Measurements from ENCODE around the gene TMX1.

TMX1 gene

DNA sequence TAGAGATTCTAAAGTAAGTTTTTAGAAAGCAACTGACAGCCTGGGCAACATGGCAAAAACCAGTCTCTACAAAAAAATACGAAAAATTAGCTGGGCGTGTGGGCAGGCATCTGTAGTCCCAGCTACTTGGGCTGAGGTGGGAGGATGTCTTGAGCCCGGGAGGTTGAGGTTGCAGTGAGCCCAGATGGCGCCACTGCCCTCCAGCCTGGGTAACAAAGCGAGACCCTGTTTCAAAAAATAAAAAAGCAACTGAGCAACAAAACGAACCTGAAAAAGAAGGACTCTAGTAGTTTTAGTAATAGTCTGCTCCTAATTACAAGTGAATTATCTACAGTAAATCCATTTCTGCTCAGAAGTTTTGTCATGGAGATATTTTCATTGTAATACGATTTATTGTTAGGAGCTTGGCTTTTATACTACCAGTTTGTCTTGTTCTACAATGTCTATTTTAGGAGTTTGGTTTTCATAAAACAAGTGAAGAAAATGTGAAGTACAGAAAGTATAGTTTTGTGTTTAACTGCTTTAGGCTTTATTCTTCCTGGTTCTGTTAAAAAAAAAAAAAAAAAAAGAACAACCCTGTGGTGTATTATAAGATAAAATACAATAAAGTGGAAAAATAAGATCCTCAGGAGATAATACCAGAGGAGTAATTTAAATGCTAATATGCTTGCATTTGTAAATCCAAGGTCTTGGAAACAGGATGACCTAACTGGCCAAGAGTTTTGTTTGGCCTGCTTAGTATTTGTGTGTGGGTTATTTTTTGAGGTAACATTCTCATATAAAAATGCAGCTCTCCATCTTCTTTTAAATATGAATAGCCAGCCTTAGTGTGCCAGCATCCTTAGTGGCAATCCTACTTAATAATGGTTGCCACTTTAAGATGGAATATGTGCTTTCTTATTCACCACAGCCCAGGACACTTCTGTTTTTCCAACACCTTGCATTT, 2.8 kb downstream of the TMX1 start:
- no peak for DNase-seq (ENCODE audit: low read depth)

DNA sequence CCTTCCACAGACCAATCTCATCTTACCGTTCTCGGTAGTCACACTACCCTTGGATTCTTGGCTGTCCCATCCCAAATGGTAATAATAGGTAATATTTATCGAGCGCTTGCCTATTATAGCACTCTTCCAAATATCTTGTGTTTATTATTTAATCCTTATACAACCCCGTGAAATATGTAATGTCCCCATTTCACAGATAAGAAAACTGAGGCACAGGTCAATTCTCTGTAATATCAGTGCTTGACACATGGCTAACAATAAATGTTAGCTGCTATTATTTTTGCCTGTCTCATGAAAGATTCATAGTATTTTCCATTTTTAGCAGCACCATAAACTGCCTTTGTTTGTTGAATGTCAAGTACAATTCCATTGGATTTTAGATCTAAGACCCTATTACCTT, 4.5 kb downstream of the TMX1 start:
- DNase-seq (ENCODE audit: low read depth): no peak

DNA sequence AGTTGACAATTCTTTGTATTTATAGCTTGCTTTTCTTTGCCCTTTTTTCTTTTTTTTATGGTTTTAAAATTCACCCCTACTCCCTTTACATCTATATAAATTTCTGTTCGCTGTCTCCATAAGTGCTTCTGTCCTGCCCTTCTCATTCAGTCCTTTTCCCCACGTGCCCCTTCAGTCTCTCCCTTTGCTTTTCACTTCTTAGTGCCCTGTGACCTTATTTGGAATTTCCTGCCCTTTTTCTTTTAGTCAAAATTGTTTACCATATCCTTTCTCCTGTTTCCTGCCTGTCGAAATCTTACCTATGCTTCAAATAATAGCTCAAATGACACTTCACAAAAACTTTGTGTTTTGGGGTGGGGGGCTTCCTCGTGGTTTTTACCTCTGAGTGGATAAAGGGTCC, 6.0 kb downstream of the TMX1 start:
- DNase-seq (ENCODE audit: low read depth): no peak

DNA sequence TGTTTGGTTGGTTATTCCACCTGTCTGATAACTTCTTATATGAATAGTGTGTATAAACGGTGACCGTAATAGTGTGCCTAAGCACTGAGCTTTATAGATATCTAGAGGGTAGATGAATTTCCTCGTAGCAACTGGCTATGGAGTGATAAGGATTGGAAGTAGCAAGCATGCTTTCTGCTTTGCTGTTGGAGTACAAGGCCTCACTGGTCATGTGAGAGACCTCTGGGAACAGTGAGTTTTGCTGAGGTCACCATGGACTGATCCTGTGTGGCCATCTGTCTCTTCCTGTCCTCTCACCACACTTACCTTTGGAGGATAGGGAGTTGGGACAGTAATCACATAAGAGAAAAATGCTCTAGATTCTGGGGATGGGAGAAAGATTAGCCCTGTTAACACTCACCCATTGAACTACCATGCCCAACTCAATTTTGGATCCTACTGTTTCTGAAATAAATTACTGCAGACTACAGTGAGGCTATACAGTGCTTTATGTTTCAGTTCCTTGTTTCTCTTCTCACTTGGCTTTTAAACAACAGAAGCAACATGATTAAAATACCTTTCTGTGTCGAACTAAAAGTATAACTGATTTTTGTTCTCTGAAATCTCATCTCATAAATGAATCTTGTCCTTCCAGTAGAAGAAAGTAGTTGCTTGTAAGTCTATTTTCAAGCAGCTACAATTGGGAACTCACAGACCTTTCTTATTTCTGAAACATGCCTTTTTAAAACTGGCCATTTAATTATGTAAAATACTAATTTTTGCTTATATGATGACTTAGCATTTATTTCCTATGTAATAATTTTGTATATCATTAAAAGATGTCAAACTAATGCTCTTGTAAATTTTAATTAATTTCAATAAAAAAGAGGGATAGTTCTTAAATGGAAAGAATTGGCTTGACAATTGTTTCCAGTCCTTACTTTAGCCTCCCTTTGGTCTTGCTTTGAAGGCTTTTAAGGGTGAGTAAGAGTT, 8.3 kb downstream of the TMX1 start:
- no peak for DNase-seq (ENCODE audit: low read depth)

DNA sequence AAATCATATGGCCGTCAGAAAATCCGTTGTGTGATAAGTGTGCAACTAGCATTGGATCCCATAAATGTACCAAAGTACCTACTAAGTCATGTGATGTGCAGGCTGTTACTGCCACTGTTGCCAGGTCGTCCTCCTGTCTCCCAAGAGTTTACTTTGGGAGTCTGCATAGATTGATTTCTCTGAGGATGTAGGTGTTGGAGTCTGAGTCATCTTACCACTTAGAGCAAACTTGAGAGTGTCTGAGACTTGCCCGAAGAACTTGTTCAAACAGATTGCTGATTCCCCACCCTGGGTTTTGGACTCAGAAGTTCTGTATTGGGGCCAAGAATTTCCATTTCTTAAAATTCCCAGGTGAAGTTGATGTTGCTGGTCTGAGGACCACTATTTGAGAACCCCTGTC, 11.4 kb downstream of the TMX1 start:
- no peak for DNase-seq (ENCODE audit: low read depth)

DNA sequence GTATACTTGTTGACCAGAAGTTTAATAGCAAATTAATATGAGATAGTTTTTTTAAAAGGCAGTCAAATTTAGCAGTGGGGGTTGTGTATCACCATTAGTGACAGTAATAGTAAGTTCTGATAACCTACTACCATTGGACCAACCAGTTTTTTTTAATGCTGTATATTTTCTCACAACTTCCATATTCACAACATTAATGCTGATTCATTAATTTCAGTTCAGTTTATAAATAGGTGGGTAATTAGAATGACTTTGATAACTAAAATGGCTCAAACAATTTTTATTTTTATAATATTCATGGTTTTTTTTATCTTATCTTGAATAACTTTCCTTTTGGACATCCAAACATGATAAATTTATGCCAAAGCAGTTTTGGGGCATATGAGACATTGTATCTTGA, 13.8 kb downstream of the TMX1 start:
- no peak for DNase-seq (ENCODE audit: low read depth)

DNA sequence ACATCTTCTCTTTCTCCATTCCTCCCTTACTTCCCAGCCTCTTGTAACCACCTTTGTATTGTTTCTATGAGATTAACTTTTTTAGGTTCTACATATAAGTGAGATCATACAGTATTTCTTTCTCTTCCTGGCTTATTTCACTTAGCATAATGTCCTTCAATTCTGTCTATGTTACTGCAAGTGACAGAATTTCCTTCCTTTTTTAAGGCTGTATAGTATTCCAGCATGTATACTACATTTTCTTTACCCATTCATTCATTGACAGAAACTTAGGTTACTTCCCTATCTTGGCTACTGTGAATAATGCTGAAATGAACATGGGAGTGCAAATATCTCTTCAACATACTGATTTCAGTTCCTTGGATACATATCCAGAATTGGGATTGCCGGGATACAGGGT, 18.2 kb downstream of the TMX1 start:
- no peak for DNase-seq (ENCODE audit: low read depth)

DNA sequence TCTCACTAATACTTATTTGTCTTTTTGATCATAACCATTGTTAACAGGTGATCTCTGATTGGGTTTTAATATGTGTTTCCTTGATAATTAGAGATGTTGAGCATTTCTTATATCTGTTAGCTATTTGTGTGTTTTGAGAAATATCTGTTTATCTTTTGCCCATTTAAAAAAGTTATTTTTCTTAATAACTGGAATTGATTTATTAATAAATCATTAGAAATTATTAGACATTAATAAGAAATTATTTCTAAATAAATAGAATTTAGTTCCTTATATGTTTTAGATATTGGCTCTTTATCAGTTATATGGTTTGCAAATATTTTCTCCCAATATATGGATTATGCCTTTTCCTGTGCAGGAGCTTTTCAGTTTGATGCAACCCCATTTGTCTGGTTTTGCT, 18.7 kb downstream of the TMX1 start:
- DNase-seq (ENCODE audit: low read depth): no peak

DNA sequence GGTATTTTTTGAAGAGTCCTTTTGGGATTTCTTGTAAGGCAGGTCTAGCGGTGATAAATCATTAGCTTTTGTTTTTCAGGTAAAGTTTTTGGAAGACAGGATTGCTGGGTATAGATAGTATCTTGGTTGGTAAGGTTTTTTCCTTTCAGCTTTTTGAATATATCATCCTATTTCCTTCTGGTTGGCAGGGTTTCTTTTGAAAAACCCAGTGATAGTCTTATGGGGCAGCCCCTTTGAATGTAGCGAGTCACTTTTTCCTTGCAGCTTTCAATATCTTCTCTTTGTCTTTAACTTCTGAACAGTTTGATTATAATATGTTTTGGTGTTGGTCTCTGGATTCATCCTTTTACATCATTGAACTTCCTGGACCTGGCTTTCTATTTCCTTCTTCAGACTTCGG, 20.2 kb downstream of the TMX1 start:
- no peak for DNase-seq (ENCODE audit: low read depth)

DNA sequence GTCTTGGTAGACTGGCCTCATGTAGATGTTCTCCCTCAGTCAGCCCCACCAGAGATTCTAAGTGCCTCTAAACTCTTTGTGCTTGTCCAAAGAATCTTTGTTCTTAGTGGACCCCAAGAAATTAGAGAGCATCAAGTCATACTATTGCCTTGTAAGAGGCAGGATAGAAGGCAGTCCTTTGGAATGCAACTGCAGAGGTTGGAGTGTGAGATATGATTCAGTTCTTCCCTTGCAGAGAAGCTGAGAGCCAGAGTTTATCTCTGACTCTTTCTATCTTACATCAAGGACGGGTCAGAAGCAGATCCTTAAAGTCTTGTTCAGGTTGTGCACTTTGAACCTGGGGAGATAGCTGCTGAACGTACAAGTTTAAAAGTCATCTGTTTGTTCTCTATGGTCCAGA, 21.1 kb downstream of the TMX1 start:
- no peak for DNase-seq (ENCODE audit: low read depth)

DNA sequence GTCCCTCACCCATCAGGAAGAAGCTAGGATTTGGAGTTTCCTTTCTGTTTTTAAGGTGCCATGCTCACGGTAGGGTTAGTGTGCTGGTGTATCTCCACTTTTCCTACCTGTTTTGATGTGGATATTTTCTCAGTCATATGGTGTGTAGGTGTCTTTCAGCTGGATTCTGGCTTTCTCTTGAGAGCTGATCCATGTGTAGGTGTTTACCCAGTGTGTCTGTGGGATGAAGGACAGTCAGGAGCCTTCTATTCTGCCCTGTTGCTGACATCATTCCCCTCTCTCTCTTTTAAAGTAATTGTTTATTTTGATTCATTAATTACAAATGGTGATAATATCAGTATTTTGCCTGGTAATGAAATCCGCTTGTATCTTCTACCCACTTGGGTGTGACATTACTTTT, 22.8 kb downstream of the TMX1 start:
- DNase-seq (ENCODE audit: low read depth): no peak

DNA sequence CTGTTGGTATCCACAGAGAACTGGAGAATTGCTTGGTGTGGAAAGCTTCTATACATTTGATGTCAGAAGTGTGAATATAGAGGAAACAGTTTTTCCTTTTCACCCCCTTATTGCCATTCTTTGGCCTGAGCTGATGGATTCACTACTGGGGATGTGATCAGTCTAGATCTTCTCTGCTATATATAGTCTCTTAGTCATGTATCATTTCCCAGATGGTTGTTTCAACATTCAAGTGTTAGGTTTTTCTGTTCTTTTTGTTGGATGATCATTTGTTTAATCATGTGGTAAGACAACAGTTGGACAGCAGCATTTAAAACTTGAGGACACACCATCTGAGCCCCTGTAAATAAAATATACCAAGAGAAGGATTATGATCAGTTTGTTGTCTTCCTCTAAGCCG, 29.6 kb downstream of the TMX1 start:
- DNase-seq (ENCODE audit: low read depth): no peak

DNA sequence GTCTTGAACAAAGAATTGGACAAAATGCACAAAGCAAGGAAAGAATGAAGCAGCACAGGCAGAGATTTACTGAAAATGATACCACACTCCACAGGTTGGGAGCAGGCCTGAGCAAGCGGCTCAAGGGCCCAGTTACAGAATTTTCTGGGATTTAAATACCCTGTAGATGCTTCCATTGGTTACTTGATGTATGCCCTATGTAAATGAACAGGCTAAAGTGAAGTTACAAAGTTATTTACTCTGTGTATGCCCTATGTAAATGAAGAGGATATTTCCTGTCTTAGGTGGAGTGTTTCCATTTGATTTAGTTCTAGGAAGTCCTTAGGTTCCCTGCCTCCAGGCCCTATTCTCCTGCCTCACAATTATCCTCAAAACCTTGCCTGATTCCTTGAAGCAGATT, 36.6 kb downstream of the TMX1 start:
- no peak for DNase-seq (ENCODE audit: low read depth)

DNA sequence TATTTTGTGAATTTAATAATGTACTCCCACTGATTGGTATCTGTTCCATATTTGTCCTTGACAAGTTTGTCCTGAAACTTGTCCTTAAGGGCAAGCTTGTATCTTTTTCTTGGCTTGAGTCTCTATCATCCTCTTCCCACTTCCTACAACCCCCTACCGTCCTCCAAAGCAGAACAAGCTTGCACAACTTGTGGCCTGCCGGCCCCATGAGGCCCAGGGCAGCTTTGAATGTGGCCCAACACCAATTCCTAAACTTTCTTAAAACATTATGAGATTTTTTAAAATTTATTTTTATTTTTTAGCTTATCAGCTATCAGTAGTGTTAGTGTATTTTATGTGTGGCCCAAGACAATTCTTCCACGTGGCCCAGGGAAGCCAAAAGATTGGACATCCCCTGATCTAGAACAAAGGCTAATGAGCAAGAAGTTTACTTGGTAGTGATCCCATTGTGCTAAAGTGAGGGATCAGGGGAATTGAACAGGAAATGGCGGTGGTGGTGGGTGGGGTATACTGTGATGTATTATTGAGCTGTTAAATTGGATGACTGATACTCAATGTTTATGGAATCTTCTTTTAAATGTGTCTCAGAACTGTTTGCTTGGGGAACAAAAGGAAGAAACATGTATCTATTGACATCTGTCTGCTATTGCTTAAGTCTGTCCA, 37.8 kb downstream of the TMX1 start:
- DNase-seq (ENCODE audit: low read depth): no peak

DNA sequence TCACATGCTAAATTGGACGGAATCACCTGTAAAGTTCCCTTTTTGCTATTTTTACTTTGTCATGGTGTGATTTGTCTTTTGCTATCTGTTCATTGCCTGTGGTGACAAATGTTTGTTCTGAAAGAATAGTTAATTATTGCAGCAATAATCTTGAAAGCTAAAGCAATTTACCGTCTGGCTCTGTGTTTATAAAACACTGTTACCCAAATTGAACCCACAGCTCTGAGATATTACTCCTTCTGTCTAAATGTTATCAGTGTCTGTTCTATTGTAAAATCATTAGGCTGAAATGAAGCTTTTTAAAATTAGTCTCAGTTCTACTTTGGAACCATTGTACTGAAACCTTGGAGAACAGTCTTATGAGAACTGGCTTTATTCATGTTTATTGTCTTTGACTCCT, 42.5 kb downstream of the TMX1 start:
- DNase-seq (ENCODE audit: low read depth): no peak

DNA sequence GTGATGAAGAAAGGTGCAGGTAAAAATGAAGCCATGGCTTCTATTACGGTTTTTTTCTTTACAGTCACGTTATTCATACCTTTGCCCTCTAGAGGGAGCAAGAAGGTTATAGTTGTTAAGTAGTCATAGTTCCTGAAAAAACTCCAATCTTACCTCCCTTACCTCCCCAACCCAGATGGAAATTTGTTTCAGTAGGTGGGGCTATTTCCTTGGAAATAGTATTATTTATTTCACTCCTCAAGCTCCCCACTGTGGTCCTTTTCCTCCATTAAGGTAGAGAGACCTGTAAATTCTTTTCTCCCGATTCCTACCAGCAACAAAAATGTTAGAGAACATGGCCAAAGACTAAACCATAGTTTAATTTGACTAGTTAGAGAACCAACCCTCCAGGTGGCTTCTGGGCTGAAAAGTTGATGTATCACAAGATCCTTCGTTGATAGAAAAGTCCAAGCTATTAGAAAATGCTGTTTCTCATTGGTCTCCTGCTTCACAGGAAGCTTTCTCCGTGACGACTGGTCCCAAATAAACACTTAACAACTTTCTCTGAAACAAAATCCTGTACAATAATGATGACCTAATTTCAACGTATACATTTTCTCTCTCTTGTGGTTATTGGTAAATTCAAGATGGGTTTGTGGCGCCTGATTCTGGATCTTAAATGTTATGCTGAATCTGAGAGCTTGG, 43.5 kb downstream of the TMX1 start:
- no peak for DNase-seq (ENCODE audit: low read depth)

DNA sequence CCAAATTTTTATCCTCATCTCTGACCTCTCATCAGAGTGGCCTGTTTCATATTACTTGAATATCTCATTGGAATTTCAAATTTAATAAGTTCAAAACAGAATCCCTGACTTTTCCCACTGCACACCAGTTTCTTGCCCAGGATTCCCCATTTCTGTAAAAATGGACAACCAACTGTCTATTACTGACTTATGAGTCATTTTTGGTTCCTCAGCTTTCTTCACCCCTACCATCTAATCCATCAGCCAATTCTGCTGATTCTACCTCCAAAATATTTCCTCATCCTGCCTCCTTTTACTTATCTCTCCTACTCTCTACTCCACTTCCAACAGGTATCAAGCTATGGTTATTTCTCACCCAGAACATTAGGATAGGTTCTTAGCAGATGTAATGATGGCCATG, 44.2 kb downstream of the TMX1 start:
- no peak for DNase-seq (ENCODE audit: low read depth)

DNA sequence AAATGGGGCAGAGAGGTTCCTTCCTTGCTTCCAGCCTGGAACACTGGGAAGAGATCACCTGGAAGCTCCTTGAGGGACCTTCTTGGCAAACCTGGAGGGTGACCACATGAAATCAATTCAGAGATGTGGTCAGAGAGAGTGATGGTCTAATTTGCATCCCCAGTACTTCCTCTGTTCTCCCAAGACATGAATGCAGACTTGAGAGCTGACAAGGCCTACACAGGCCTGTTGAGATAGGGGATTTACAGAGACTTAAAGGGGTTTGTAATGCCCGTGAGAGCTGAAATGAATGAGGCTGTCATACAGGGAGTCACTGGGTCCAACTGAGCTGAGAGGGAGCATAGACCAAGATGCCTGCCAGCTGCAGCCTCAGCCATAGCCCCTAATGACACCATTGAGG, 45.1 kb downstream of the TMX1 start:
- no peak for DNase-seq (ENCODE audit: low read depth)

DNA sequence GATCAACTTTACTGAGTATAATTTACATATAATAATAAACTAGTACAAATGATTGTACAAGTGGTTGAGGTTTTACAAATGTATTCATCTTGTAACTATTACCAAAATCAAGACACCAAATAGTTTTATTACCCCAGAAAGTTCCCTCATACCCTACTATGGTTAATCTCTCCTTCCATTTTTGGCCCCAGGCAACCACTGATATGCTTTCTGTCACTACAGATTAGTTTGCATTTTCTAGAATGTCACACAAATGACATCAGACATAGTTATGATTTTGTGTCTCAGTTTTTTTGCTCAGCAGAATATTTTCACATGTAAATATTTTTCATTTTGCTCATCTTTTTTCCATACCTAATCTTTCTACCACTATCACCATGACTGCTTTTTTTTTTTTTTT, 49.1 kb downstream of the TMX1 start:
- no peak for DNase-seq (ENCODE audit: low read depth)

DNA sequence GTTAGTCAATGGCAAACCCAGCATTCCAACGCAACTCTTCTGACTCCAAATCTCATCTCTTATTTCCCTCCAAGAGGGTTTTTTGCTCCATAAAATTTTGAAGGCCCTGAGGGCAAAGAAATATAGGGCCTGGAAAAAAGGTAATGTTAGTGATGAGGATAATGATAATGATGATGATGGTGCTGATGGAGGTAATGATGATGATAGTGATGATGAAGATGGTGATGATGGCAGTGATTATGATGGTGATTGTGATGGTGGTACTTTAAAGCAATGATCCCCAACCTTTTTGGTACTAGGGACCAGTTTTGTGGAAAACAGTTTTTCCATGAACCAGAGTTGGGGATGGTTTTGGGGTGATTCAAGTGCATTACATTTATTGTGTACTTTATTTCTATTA, 50.1 kb downstream of the TMX1 start:
- no peak for DNase-seq (ENCODE audit: low read depth)

DNA sequence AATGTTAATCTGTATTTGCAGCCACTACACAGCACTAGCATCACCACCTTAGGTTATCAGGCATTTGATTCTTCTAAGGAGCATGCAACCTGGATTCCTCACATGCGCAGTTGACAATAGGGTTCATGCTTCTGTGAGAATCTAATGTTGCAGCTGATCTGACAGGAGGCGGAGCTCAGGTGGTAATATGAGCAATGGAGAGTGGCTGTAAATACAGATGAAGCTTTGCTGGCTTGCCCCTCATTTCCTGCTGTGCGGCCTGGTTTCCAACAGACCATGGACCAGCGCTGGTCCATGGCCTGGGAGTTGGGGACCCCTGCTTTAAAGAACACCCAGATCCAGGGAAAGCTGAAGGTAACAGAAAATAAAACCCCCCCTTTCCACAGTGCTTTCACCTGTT, 51.0 kb downstream of the TMX1 start:
- DNase-seq (ENCODE audit: low read depth): no peak
